Fibroblast of lung (primary cell): ENCODE results near the gene P2RY11. TPM values are rescaled to one million over a fixed set of nuclear protein-coding genes. Genes with fewer than 3 reads are reported as not detected.

Experiments used
- DNase-seq, 2 donors: peaks; one replicate each; pipeline versions ENCODE4 v3.0.0 to v3.0.0-alpha.2; 2010; ENCODE audit warnings: low read depth in 2 of 2
- H2AFZ ChIP-seq: 2 replicates; pipeline ENCODE4 v1.5.1; 2012; ENCODE audit warnings: low read length, control low read depth, inconsistent platforms
- H3K27ac ChIP-seq: 2 replicates; pipeline ENCODE4 v1.5.1; 2011; ENCODE audit warnings: low read length, control low read depth; ENCODE audit not compliant: insufficient read depth
- H3K27me3 ChIP-seq: 2 replicates; pipeline ENCODE4 v1.5.1; 2011; ENCODE audit warnings: mild to moderate bottlenecking, low read length; ENCODE audit not compliant: control insufficient read depth, insufficient read depth
- H3K36me3 ChIP-seq: 2 replicates; pipeline ENCODE4 v1.5.1; 2011; ENCODE audit warnings: low read length; ENCODE audit not compliant: control insufficient read depth, insufficient read depth
- H3K4me1 ChIP-seq: 2 replicates; pipeline ENCODE4 v1.5.1; 2011; ENCODE audit warnings: low read length; ENCODE audit not compliant: control insufficient read depth, insufficient read depth; ENCODE audit errors: extremely low read depth
- H3K4me2 ChIP-seq: 2 replicates; pipeline ENCODE4 v1.5.1; 2011; ENCODE audit warnings: low read length, control low read depth; ENCODE audit not compliant: insufficient read depth; ENCODE audit errors: extremely low read depth
- H3K4me3 ChIP-seq, 4 experiments: fragments of 200-600 bp in 1 of 4; sonication (generic) in 1 of 4; replicated peaks in 1 of 4; 2 replicates each; pipeline ENCODE4 v1.5.1; 2011 to 2016; ENCODE audit warnings: low read length in 4 of 4, low read depth in 3 of 4, mild to moderate bottlenecking in 3 of 4, control low read depth in 2 of 4, inconsistent platforms in 1 of 4, mixed read lengths in 1 of 4; ENCODE audit not compliant: insufficient read depth in 1 of 4; ENCODE audit errors: control extremely low read depth in 1 of 4
- H3K79me2 ChIP-seq: 2 replicates; pipeline ENCODE4 v1.5.1; 2012; ENCODE audit warnings: mild to moderate bottlenecking, low read length, inconsistent platforms; ENCODE audit not compliant: control insufficient read depth, insufficient read depth
- H3K9ac ChIP-seq: 2 replicates; pipeline ENCODE4 v1.5.1; 2011; ENCODE audit warnings: mild to moderate bottlenecking, low read length, control low read depth; ENCODE audit not compliant: insufficient read depth
- H3K9me3 ChIP-seq: 2 replicates; pipeline ENCODE4 v1.5.1; 2012; ENCODE audit warnings: low read depth, low read length; ENCODE audit not compliant: control insufficient read depth, insufficient read depth
- H4K20me1 ChIP-seq: 2 replicates; pipeline ENCODE4 v1.5.1; 2011; ENCODE audit warnings: low read length; ENCODE audit not compliant: control insufficient read depth, insufficient read depth; ENCODE audit errors: extremely low read depth
- CTCF ChIP-seq, 2 donors: IDR thresholded peaks in 1 of 2; conservative IDR thresholded peaks in 1 of 2; 1 replicate in 1 of 2; 2 replicates in 1 of 2; pipeline ENCODE4 v1.5.1; 2011 to 2012; ENCODE audit warnings: low read length in 2 of 2, control low read depth in 1 of 2, inconsistent platforms in 1 of 2, low read depth in 1 of 2, mild to moderate bottlenecking in 1 of 2
- EZH2 ChIP-seq: IDR thresholded peaks from 2 replicates; pipeline ENCODE4 v1.5.1; 2012; ENCODE audit warnings: low read length, control low read depth, mild to moderate bottlenecking; ENCODE audit errors: missing control alignments
- polyA plus RNA-seq, 2 donors: library from polyadenylated mRNA; depleted of rRNA in 1 of 2; stranded (reverse) in 1 of 2; unstranded in 1 of 2; fragments of >200 nt; gene quantifications; 2 replicates each; pipeline ENCODE4 v1.2.1, GENCODE V29; 2011 to 2012; ENCODE audit warnings: missing spikeins in 1 of 2
- total RNA-seq: library from RNA; depleted of rRNA; stranded (reverse); fragments of >200 nt; gene quantifications from 2 replicates; pipeline ENCODE4 v1.2.1, GENCODE V29; 2014

The P2RY11 gene
- total and polyA plus RNA-seq, 2 donors (not counting 1 experiment from before 2014, with no cell fraction given), result 0.68 to 3.3 TPM

- Histone ChIP-seq H3K79me2 (no peaks in the 10 kb centered on the region), H3K4me2 (no peak overlapping the region), H3K9ac (no peak overlapping the region), H3K27me3 (no peaks in the 10 kb centered on the region), H3K4me3 (no peak overlapping the region), H3K4me1 (no peaks in the 10 kb centered on the region), H4K20me1 (no peaks in the 10 kb centered on the region), H3K27ac (no peak overlapping the region), H3K9me3 (no peaks in the 10 kb centered on the region), H3K36me3 (peaks cover 40% of the 10 kb centered on the region), H2AFZ (no peak overlapping the region)
- TF ChIP-seq EZH2 (no peak), CTCF (conservative IDR thresholded peaks at IDR 0.05 in 1 of 2, IDR thresholded peaks at IDR 0.05 in 1 of 2; ENCODE audit: low read depth in 1 of 2, low read length in 2 of 2) (no peak)
- no peak for DNase-seq
Measured at GRCh38 chr19:10145031-10145430, 33.5 kb downstream of the P2RY11 start.

GRCh38 chr19:10146142-10146541 is 34.6 kb downstream of the P2RY11 start:
- TF ChIP-seq CTCF (conservative IDR thresholded peaks at IDR 0.05 in 1 of 2, IDR thresholded peaks at IDR 0.05 in 1 of 2; ENCODE audit: low read depth in 1 of 2, low read length in 2 of 2), result no peak
- no peak for TF ChIP-seq EZH2
- Histone ChIP-seq H3K9me3 (no peaks in the 10 kb centered on the region), H3K36me3 (peaks cover 47% of the 10 kb centered on the region), H3K27me3 (no peaks in the 10 kb centered on the region), H3K4me3 (no peak overlapping the region), H3K27ac (no peak overlapping the region), H3K79me2 (no peaks in the 10 kb centered on the region), H2AFZ (no peak overlapping the region), H4K20me1 (no peaks in the 10 kb centered on the region), H3K4me2 (no peak overlapping the region), H3K4me1 (no peaks in the 10 kb centered on the region), H3K9ac (no peak overlapping the region)
- DNase-seq, result no peak

- Histone ChIP-seq H3K4me3 (no peak overlapping the region), H2AFZ (no peak overlapping the region), H3K4me2 (no peak overlapping the region), H3K27me3 (no peaks in the 10 kb centered on the region), H3K36me3 (peaks cover 40% of the 10 kb centered on the region), H3K9me3 (no peaks in the 10 kb centered on the region), H3K79me2 (no peaks in the 10 kb centered on the region), H3K27ac (no peak overlapping the region), H3K4me1 (no peaks in the 10 kb centered on the region), H4K20me1 (no peaks in the 10 kb centered on the region), H3K9ac (no peak overlapping the region)
- DNase-seq, result no peak
- TF ChIP-seq EZH2 (no peak), CTCF (conservative IDR thresholded peaks at IDR 0.05 in 1 of 2, IDR thresholded peaks at IDR 0.05 in 1 of 2; ENCODE audit: low read depth in 1 of 2, low read length in 2 of 2) (no peak)
Measured at GRCh38 chr19:10149427-10149826, 37.9 kb downstream of the P2RY11 start.
